ENCODE measurements around the gene IL17RE.
"Not testable (repeated sequence)": the region's sequence is repeated elsewhere in the genome, so short reads cannot be mapped to it uniquely, and the experiment has no call there.

Gene IL17RE

GRCh38 chr3:9933561-9934234 lies 31.1 kb downstream of the IL17RE start, which contains the start of gene CRELD1:
CRELD1 (plus strand) TSS chr3:9933834; CDS start chr3:9934439, 605 bp downstream.
- peak; percentile 95 for DNase-seq (ENCODE audit: low read depth)

GRCh38 chr3:9934235-9934621 lies 31.6 kb downstream of the IL17RE start:
- DNase-seq (ENCODE audit: low read depth), result no peak

- DNase-seq (ENCODE audit: low read depth), result no peak
Measured at GRCh38 chr3:9934993-9935392, 32.3 kb downstream of the IL17RE start.

- DNase-seq (ENCODE audit: low read depth), result no peak
Measured at GRCh38 chr3:9935966-9936510, 33.4 kb downstream of the IL17RE start.

- DNase-seq (ENCODE audit: low read depth), result no peak
Measured at GRCh38 chr3:9937486-9938238, 35.0 kb downstream of the IL17RE start.

GRCh38 chr3:9938966-9939365 lies 36.3 kb downstream of the IL17RE start:
- DNase-seq (ENCODE audit: low read depth), result no peak

- not testable (repeated sequence) for DNase-seq (ENCODE audit: low read depth)
Measured at GRCh38 chr3:9939906-9940305, 37.3 kb downstream of the IL17RE start.

GRCh38 chr3:9940746-9941145 lies 38.1 kb downstream of the IL17RE start:
- no peak for DNase-seq (ENCODE audit: low read depth)

- no peak for DNase-seq (ENCODE audit: low read depth)
Measured at GRCh38 chr3:9942164-9942563, 39.5 kb downstream of the IL17RE start.

- no peak for DNase-seq (ENCODE audit: low read depth)
Measured at GRCh38 chr3:9942934-9943690, 40.5 kb downstream of the IL17RE start.

GRCh38 chr3:9944271-9944670 lies 41.6 kb downstream of the IL17RE start:
- DNase-seq (ENCODE audit: low read depth), result no peak

GRCh38 chr3:9945358-9945757 lies 42.7 kb downstream of the IL17RE start:
- DNase-seq (ENCODE audit: low read depth), result no peak

- DNase-seq (ENCODE audit: low read depth), result peak; percentile 53
Measured at GRCh38 chr3:9946112-9947024, 43.7 kb downstream of the IL17RE start.

- DNase-seq (ENCODE audit: low read depth), result no peak
Measured at GRCh38 chr3:9947025-9947995, 44.7 kb downstream of the IL17RE start.

GRCh38 chr3:9948586-9948985 lies 45.9 kb downstream of the IL17RE start:
- no peak for DNase-seq (ENCODE audit: low read depth)

- no peak for DNase-seq (ENCODE audit: low read depth)
Measured at GRCh38 chr3:9949115-9949514, 46.5 kb downstream of the IL17RE start.

- no peak for DNase-seq (ENCODE audit: low read depth)
Measured at GRCh38 chr3:9949626-9950025, 47.0 kb downstream of the IL17RE start.

- DNase-seq (ENCODE audit: low read depth), result no peak
Measured at GRCh38 chr3:9951126-9951525, 48.5 kb downstream of the IL17RE start.

GRCh38 chr3:9951598-9951961 lies 48.9 kb downstream of the IL17RE start:
- DNase-seq (ENCODE audit: low read depth), result no peak

Data from stimulated activated CD8-positive, alpha-beta memory T cell treated with anti-CD3 and anti-CD28 coated beads, Interleukin-15, amount 100 ng/mL, for 24 hours (primary cell).